IPS DF 4.7 (cell line): ENCODE results near the gene CSNK2A2.
A peak's percentile ranks its signal among the peaks of the same experiment; 100 is the strongest.

ENCODE experiments used
- DNase-seq: peaks from one replicate; pipeline ENCODE4 v3.0.0-alpha.2; 2013; ENCODE audit warnings: low spot score; ENCODE audit errors: extremely low read depth

CSNK2A2 gene

GRCh38 chr16:58198022-58198683, at the start of gene CSNK2A2:
Gene CSNK2A2 (minus strand): TSS chr16:58198106. CDS start chr16:58197736, 370 bp downstream.
- DNase-seq: no peak

DNA sequence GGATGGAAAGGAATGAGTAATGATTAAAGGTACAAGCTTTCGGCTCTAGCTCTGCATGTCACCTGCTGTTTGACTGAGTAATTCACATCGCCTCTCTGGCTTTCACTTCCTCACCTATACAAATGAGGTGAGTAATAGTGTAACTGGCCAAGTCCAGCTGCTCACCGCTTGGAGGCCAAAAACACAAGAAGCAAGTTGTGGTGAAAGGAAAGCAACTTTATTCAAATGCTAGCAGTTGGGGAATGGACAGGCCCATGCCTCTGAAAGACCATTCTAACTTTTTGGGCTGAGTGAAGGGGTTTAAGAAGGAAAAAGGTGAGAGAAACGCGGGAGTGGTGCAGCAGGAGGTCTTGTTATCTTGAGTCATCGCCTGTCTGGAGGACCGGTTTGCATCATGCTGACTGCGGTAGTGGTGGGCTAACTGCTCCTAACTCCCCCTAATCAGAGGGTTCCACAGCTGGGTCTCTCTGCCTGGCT, 45.7 kb upstream of the CSNK2A2 start:
- DNase-seq: no peak

GRCh38 chr16:58236831-58237230, 38.9 kb upstream of the CSNK2A2 start:
- DNase-seq: no peak

DNA sequence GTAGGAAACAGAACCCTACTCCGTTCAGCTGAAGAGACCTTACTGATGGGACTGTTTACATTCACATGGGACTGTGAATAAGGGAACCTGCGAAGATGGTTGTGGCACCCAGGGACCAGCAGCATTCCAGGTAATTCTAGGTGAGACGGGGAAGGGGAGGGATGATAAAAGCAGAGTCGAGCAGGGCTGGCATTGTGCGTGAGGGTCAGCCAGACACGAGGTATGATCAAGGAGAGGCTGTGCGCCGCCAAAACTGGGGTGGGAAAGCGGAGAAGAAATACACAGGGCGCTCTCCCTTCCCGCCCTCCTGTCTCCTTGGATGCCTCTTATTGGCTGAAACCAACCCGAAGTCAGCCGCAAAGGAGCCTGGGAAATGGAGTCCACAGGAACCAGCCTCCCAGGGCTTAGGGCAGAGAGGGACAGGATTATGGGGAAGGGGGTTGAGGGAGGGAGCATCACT, 38.4 kb upstream of the CSNK2A2 start:
- DNase-seq: peak; percentile 80

DNA sequence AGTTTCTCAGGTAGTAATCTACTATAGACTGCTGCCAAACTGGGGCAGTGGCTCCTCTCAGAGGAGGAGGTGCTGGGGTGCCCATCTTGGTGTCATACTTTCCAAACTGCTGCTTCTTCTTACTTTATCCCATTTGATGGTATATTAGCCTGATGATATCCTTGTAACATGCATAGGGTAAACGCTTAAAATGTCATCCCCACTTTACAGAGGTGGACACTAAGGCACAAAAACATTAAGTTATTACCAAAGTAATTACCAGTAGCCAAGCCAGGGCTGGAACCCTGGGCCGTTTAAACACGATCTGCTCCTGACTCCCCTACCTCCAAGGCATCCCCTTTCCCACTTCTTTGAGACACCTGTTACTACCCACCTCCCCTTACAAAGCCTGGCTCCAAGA, 37.8 kb upstream of the CSNK2A2 start:
- no peak for DNase-seq

DNA sequence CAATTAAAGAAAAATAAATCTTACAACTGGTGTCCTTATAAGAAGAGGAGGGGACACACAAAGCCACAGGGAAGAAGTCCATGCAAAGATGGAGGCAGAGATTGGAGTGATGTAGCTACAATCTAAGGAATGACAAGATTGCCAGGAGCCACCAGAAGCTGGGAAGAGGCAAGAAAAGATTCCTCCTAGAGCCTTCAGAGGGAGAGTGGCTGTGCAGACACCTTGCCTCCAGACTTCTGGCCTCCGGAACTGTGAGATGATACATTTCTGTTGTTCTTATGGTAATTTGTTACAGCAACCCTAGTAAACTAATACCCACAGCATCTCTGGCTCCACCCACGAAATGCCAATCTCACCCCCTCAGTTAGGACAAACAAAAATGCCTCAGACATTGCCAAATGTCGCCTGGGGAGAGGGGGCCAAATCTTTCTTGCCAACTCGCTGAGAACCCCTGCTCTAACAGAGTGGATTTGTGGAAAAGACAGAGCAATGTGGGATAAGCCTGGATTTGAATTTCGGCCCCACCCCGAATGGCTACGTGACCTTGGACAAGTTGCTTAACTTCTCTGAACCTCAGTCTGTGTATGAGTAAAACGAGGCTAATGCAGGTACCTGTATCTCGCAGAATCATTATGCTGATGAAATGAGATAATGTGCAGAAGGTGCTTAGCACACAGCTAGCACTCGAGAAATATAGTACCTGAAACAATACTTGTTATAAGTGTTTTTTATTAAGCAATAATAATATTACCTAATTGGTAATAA, 37.1 kb upstream of the CSNK2A2 start:
- no peak for DNase-seq

- no peak for DNase-seq
These were observed 32.4 kb upstream of the CSNK2A2 start for GRCh38 chr16:58230259-58230658.

GRCh38 chr16:58226790-58227189, 28.9 kb upstream of the CSNK2A2 start:
- DNase-seq: no peak

GRCh38 chr16:58225965-58226602, 28.2 kb upstream of the CSNK2A2 start:
- no peak for DNase-seq

- no peak for DNase-seq
These were observed 24.8 kb upstream of the CSNK2A2 start for GRCh38 chr16:58222532-58223316.

DNA sequence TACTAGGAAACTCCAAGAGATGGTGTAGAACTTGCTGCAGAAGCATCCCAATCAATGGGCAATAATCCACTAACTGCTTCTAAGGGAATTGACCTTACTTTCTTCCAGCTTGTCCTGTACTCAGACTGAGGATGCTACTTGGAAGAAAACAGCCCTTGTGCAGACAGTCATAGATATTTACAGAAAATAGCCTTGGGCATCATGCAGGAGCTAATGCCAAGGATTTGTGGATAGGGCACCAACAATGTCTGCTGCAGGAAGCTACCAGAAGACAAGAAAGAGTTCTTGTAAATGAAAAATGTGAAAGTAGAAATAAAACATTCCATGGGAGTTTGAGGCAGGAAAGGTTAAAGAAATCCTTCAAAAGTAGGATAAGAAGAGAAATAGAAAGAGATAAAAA, 21.5 kb upstream of the CSNK2A2 start:
- no peak for DNase-seq

DNA sequence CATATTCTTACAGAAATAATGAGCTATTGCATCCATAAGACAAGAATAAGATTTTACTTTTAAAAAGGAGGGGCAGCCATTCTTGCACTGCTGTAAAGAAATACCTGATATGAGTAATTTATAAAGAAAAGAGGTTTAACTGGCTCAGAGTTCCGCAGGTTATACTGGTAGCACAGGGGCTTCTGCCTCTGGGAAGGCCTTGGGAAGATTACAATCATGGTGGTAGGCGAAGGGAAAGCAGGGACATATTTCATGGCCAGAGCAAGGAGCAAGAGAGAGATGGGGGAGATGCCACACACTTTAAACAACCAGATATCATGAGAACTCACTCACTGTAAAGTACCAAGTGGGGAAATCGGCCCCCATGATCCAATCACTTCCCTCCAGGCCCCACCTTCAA, 20.9 kb upstream of the CSNK2A2 start:
- no peak for DNase-seq

DNA sequence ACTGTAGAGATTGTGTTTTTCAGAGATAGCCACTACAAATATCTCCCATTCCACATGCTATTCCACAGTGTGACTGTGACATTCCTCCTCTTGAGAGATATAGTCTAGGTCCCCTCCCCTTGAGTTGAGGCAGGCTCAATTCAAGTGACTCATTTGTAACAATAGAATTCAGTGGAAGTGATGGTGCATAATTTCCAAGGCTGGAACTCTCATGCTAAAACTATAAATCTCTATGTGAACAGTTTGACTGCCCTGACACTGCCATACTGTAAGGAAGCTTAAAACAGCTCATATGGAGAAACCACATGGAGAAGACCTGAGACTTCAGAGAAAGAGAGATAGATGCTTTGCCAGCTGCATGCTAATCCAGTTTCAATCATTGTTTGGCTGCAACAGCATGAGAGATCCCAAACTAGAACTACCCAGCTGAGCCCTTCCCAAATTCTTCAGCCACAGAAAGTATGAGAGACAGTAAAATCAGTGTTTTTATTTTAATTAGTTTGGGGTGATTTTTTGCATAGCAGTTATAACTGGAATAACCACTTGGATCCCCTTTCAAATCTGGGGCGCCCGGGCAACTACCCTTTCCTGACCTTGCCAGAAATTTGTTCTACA, 19.5 kb upstream of the CSNK2A2 start:
- DNase-seq: no peak

GRCh38 chr16:58212824-58213655, 15.1 kb upstream of the CSNK2A2 start:
- DNase-seq: no peak

- no peak for DNase-seq
These were observed 13.9 kb upstream of the CSNK2A2 start for GRCh38 chr16:58211846-58212245.

DNA sequence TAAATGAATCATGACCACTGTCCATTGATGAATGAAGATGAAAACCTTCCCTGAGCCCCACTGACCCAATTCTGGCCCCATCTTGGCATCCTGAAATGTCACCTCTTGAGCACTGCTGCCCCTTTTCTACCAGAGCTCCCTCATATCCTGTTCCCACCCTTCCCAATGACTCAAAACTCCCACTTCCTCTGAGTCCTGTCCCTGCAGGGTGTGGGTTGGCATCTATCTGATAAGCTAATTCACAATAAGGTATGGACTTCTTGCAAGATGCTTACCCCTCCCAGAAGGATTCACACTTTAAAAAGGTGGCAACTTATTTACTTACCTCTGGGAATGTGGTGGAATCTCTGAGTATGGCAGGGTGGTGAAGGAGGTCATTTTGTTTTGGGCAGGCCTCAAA, 13.3 kb upstream of the CSNK2A2 start:
- no peak for DNase-seq

DNA sequence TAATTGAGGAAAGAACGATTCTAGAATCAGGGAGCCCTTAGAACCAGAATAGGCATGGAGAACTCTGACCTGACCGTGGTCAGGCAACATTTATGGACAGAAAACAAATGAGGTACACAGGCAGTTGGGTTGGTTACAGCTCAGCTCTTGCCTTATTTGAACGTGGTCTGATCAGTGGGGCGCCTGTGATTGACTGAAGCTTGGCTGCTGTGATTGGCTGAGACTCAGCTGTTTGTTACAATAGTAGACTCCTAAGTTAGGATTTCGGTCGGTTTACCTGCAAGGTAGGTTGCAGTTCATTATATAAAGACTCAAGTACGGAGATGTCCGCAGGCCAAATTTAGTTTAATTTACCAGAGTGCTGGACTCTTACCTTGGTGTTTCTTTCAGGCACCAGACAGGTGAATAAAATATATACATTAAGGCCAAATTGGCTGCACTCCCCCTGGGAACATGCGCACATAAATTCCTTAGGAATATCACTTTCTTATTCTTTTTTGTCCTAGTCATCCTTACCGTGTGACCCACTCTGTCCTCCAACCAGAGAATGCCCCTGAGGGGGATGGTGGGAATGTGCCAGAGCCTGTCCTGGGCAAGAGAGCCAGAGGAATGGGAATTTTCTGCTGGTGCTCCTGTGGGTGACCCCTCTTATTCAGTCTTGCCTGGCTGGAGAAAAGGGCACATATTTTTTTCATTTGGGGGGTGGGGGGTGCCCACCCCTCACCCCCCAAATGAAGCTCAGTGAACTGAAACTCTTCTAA, 7.5 kb upstream of the CSNK2A2 start:
- DNase-seq: no peak

DNA sequence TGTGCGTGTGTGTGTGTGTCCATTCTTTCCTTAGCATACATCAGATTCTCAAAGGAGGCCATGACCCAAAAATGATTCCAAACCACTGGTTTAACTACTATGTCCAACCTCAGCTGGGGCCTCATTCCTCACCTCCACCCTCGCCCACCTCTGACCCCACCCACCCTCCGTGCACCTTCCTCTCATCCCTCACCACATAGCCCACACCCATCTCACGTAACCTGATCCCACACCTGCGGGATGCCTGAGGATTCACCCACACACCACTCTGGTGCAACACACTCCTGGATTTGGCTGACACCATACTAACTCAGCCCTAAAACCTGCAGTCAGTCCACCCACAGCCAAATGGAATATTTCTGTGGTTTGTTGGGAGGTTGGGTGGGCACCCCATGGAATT, 3.3 kb upstream of the CSNK2A2 start:
- DNase-seq: no peak

DNA sequence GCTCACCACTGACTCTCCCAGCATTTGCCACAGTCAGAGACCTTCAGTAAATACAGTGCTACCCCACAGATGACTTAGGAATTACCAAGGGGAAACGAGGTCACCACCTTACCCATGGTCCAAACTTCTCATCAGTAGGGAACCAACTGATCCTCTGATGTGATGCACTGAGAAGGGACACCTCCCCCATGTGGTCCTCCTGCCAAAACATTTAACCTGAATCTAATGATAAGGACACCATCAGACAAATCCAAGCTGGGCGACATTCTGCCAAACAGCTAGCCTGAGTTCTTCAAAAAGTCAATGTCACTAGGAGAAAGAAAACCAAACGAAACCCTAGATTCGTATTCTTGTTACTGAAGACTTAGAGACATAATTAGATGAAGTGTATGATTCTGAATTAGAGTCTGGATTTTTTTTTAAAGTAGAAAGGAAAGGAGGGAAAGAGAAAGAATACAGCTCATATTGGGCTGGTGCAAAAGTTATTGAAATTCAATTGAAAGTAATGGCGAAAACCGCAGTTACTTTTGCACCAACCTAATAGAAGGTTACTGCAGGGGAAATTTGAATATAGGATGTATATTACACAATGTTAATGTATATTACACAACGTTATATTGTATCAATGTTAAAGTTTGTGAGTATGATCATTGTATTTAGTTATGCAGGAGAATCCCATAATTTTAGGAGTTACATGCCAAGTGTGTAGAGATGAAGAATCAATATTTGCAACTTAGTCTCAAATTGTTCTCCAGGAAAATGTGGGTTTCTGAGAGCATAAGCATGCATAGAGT, 2.3 kb upstream of the CSNK2A2 start:
- DNase-seq: no peak
